Endodermal cell (in vitro differentiated cells): Measurements from ENCODE around the gene SACS. TPM values are rescaled to one million over a fixed set of nuclear protein-coding genes. Genes with fewer than 3 reads are reported as not detected.

ENCODE experiments used
- DNase-seq: peaks from one replicate; pipeline ENCODE4 v3.0.0-alpha.2; 2017
- H3K27ac ChIP-seq: 2 replicates; pipeline ENCODE4 v1.5.1; 2013; ENCODE audit warnings: mild to moderate bottlenecking, low read depth, low read length, moderate library complexity
- H3K27me3 ChIP-seq: 2 replicates; pipeline ENCODE4 v1.6.1; 2013; ENCODE audit warnings: mild to moderate bottlenecking, low read length, moderate library complexity; ENCODE audit not compliant: insufficient read depth, control insufficient read depth, poor library complexity, severe bottlenecking
- H3K36me3 ChIP-seq: 2 replicates; pipeline ENCODE4 v1.7.0; 2013; ENCODE audit warnings: mild to moderate bottlenecking, low read length, moderate library complexity; ENCODE audit not compliant: control insufficient read depth, insufficient read depth
- H3K4me1 ChIP-seq: one replicate; pipeline ENCODE4 v1.7.0; 2013; ENCODE audit warnings: low read length; ENCODE audit not compliant: control insufficient read depth, insufficient read depth
- H3K4me3 ChIP-seq: 2 replicates; pipeline ENCODE4 v1.5.1; 2013; ENCODE audit warnings: mild to moderate bottlenecking, low read length, moderate library complexity
- H3K9ac ChIP-seq: 2 replicates; pipeline ENCODE4 v1.6.1; 2013; ENCODE audit warnings: mild to moderate bottlenecking, low read length, moderate library complexity; ENCODE audit not compliant: poor library complexity, severe bottlenecking; ENCODE audit errors: extremely low read depth
- H3K9me3 ChIP-seq: 2 replicates; pipeline ENCODE4 v1.6.1; 2013; ENCODE audit warnings: mild to moderate bottlenecking, low read length, moderate library complexity; ENCODE audit not compliant: control insufficient read depth
- H3K27ac Mint-ChIP-seq: 2 replicates; pipeline ENCODE4 v1.8.0; 2020; ENCODE audit warnings: mixed read lengths
- H3K27me3 Mint-ChIP-seq: 2 replicates; pipeline ENCODE4 v1.8.0; 2021; ENCODE audit warnings: mild to moderate bottlenecking, mixed read lengths; ENCODE audit not compliant: insufficient read depth
- H3K36me3 Mint-ChIP-seq: 2 replicates; pipeline ENCODE4 v1.8.0; 2020; ENCODE audit warnings: low read depth, mixed read lengths
- H3K4me1 Mint-ChIP-seq: 2 replicates; pipeline ENCODE4 v1.8.0; 2020; ENCODE audit warnings: mixed read lengths
- H3K4me3 Mint-ChIP-seq: 2 replicates; pipeline ENCODE4 v1.8.0; 2020; ENCODE audit warnings: mild to moderate bottlenecking, moderate library complexity, mixed read lengths
- H3K9me3 Mint-ChIP-seq: 2 replicates; pipeline ENCODE4 v1.8.0; 2020; ENCODE audit warnings: mild to moderate bottlenecking, mixed read lengths
- WGBS, 2 experiments: methylation state at CpG; one replicate each; pipeline versions ENCODE4 v1.1.5 to v1.1.7; 2013; ENCODE audit warnings: missing lambda C conversion rate in 2 of 2, mixed read lengths in 1 of 2; ENCODE audit not compliant: insufficient coverage in 1 of 2, insufficient read length in 1 of 2; 5-methylcytosine and 5-hydroxymethylcytosine counted together
- total RNA-seq, 2 donors: library from RNA; stranded (reverse); fragmentation: NEBNext Ultra II Directional in 1 of 2; extraction: Animal tissue kit (Norgen Biotek cat#: 25700) in 1 of 2; gene quantifications; 2 replicates in 1 of 2; 3 replicates in 1 of 2; pipeline ENCODE4 v1.2.1, GENCODE V29; 2021
- TF ChIP-seq, protein P1 (sequence below): fragments of 200-600 bp; sonication (generic); conservative IDR thresholded peaks from 2 replicates; pipeline ENCODE4 v1.5.0; 2021; ENCODE audit warnings: antibody characterized with exemption, mild to moderate bottlenecking

Gene SACS
- total RNA-seq, 2 donors from 2014 or later, result 17.6 to 22.3 TPM

DNA sequence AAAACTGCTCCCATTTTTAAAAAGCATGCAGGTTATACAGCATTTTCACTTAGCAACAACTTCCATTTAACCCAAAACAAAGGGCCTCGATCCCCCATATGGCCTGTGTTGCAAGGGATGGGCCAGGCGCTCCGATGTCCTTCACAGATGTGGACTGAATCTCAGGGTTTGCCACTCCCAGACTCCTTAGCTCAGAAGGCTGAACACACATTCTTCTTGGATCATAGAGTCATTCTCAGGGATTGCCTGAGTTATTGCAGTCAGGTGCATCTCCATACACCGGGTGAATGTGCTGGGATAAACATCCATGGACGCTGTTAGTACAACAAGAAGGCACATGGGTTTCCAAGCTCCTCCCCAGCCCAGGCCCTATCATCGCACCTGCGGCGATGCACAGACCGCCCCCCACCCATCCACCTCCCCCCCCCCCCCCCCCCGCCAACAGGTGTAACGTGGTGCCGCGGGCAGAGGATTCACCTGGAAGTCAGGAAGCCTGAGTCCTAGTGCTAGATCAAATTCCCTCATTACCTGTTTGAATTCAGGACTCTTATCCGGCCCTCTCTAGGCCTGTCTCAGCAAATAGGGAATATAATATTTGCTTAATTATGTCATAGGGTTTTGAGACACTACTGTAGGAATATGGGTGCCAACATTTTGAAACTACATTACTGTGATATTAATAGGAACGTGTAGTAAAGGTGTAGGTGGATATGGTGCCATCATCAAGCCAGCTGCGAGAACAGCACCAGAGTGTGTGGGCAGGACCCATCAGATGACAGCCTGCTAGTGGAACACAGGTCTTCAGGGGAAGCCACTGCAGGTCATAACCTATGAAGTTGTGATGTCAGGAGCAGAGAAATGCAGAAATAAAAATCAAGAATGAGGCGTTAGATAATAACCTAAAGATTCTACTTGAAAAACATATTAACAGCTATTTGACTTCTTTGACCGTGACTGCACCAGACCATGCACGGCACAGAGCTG is 110.9 kb downstream of the SACS start:
- TF ChIP-seq, protein P1, sequence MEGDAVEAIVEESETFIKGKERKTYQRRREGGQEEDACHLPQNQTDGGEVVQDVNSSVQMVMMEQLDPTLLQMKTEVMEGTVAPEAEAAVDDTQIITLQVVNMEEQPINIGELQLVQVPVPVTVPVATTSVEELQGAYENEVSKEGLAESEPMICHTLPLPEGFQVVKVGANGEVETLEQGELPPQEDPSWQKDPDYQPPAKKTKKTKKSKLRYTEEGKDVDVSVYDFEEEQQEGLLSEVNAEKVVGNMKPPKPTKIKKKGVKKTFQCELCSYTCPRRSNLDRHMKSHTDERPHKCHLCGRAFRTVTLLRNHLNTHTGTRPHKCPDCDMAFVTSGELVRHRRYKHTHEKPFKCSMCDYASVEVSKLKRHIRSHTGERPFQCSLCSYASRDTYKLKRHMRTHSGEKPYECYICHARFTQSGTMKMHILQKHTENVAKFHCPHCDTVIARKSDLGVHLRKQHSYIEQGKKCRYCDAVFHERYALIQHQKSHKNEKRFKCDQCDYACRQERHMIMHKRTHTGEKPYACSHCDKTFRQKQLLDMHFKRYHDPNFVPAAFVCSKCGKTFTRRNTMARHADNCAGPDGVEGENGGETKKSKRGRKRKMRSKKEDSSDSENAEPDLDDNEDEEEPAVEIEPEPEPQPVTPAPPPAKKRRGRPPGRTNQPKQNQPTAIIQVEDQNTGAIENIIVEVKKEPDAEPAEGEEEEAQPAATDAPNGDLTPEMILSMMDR, result no peak
- Mint-ChIP-seq H3K9me3 (no peaks in the 10 kb centered on the region), H3K4me3 (no peak overlapping the region), H3K4me1 (peaks cover 2% of the 10 kb centered on the region), H3K36me3 (no peaks in the 10 kb centered on the region), H3K27me3 (no peaks in the 10 kb centered on the region), H3K27ac (no peak overlapping the region)
- Histone ChIP-seq H3K9ac (no peak overlapping the region), H3K27ac (no peak overlapping the region), H3K27me3 (no peaks in the 10 kb centered on the region), H3K4me3 (no peak overlapping the region), H3K9me3 (no peaks in the 10 kb centered on the region), H3K36me3 (no peaks in the 10 kb centered on the region), H3K4me1 (no peaks in the 10 kb centered on the region)
- no peak for DNase-seq
- WGBS, 2 experiments, result 90 to 99% methylated on average over 9 to 14 of the region's 19 CpGs

DNA sequence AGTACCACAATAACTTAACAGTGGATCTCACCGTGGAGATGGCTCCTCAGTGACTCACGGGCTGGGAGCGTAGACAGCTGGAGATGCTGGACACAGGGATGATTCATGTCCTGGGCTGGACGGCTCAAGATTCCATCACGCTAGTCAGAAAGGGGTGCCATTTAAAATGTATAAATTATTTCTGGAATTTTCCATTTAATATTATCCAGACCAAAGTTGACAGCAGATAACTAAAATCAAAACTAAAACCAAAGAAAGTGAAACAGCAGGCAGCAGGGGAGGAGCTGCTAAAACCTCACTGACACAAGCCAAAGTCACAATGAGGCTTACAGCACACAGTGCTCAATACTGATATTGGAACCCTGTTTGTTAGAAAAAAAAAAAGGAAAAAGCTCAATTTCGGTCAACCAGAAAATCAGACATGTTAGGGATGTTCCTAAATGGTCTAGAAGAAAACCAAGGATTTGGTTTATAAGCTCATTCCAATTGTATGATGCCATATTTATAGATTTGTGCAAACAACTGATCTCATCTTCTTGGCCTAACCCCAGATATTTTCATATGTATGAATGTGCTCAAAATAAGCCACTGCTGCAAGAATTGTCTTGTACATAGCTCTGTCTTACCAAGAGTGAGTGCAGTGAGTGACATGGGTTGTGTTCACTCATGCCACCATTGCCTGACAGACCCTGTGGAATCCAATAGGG is 111.8 kb downstream of the SACS start:
- no peak overlapping the region for H3K4me3 ChIP-seq
- H3K9me3 Mint-ChIP-seq, result no peaks in the 10 kb centered on the region
- H3K27ac ChIP-seq, result no peak overlapping the region
- no peaks in the 10 kb centered on the region for H3K27me3 ChIP-seq
- H3K36me3 Mint-ChIP-seq, result no peaks in the 10 kb centered on the region
- no peak overlapping the region for H3K27ac Mint-ChIP-seq
- H3K9ac ChIP-seq, result no peak overlapping the region
- WGBS, 2 experiments, result 89 to 91% methylated on average over 1 to 5 of the region's 6 CpGs
- no peaks in the 10 kb centered on the region for H3K27me3 Mint-ChIP-seq
- TF ChIP-seq, protein P1, result no peak
- DNase-seq, result no peak
- peaks cover 2% of the 10 kb centered on the region for H3K4me1 Mint-ChIP-seq
- no peaks in the 10 kb centered on the region for H3K9me3 ChIP-seq
- H3K4me3 Mint-ChIP-seq, result no peak overlapping the region
- no peaks in the 10 kb centered on the region for H3K4me1 ChIP-seq
- no peaks in the 10 kb centered on the region for H3K36me3 ChIP-seq

DNA sequence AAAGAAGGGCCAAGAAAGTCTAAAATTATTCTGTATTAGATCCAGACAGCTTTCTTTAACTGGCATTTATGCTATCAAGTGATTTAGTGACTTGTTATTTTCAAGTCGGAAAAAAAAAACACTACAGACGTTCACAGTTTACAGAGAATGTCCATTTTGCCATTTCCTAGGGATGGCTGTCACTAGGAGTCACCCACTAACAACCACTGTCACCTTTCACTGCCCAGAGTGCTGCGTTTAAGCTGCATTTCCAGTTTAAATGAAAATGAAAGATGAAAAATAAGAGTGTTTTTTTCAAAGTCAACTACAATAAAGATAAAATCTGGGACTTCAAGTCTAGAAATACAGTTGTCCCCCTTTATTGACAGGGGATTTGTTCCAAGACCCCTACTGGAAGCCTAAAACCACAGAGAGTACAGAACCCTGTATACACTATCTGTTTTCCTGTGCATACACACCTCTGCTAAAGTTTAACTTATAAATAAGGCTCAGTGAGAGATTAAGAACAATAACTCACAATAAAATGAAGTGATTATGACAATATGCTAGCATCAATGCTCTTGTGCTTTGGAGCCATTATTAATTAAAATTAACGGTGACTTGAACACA is 112.5 kb downstream of the SACS start:
- Histone ChIP-seq H3K27ac (no peak overlapping the region), H3K27me3 (no peaks in the 10 kb centered on the region), H3K9me3 (no peaks in the 10 kb centered on the region), H3K4me1 (no peaks in the 10 kb centered on the region), H3K4me3 (no peak overlapping the region), H3K36me3 (no peaks in the 10 kb centered on the region), H3K9ac (no peak overlapping the region)
- Mint-ChIP-seq H3K27me3 (no peaks in the 10 kb centered on the region), H3K4me1 (peaks cover 2% of the 10 kb centered on the region), H3K27ac (no peak overlapping the region), H3K9me3 (no peaks in the 10 kb centered on the region), H3K36me3 (no peaks in the 10 kb centered on the region), H3K4me3 (no peak overlapping the region)
- DNase-seq, result no peak
- WGBS, 2 experiments, result 74 to 89% methylated on average over 3 to 4 of the region's 4 CpGs
- TF ChIP-seq, protein P1, result no peak
